Urinary bladder (tissue), 4 donors: Measurements from ENCODE around the gene SLC28A1. TPM values are rescaled to one million over a fixed set of nuclear protein-coding genes. Genes with fewer than 3 reads are reported as not detected.
A peak's percentile ranks its signal among the peaks of the same experiment; 100 is the strongest.
"Not testable (repeated sequence)": the region's sequence is repeated elsewhere in the genome, so short reads cannot be mapped to it uniquely, and the experiment has no call there.

Source experiments
- DNase-seq: peaks from one replicate; pipeline ENCODE4 v3.0.0-alpha.2; 2015; ENCODE audit errors: extremely low spot score
- H3K27ac ChIP-seq: one replicate; pipeline ENCODE4 v1.5.1; 2013; ENCODE audit warnings: low read depth, mild to moderate bottlenecking, moderate library complexity
- H3K36me3 ChIP-seq: one replicate; pipeline ENCODE4 v1.6.1; 2013; ENCODE audit warnings: mild to moderate bottlenecking, moderate library complexity; ENCODE audit not compliant: insufficient read depth
- H3K4me1 ChIP-seq: one replicate; pipeline ENCODE4 v1.6.1; 2013; ENCODE audit warnings: mild to moderate bottlenecking, moderate library complexity; ENCODE audit not compliant: insufficient read depth
- H3K4me3 ChIP-seq: one replicate; pipeline ENCODE4 v1.5.1; 2013; ENCODE audit warnings: low read depth, low read length
- WGBS: extraction: QIAGEN DNeasy Blood & Tissue Kit; methylation state at CpG from one replicate; pipeline ENCODE4 v1.1.7; 2013; 5-methylcytosine and 5-hydroxymethylcytosine counted together
- polyA plus RNA-seq: library from polyadenylated mRNA; stranded (reverse); fragments of 200-250 nt; gene quantifications from one replicate; pipeline ENCODE4 v1.2.3, GENCODE V29; 2013
- total RNA-seq: library from RNA; depleted of rRNA; stranded (reverse); fragments of >200 nt; gene quantifications from one replicate; pipeline ENCODE4 v1.2.3, GENCODE V29; 2014
- donor health status: healthy with polysubstance abuse.
- donor health status: healthy.

The SLC28A1 gene
- total and polyA plus RNA-seq, 2 donors, result 0.04 to 0.11 TPM

DNA sequence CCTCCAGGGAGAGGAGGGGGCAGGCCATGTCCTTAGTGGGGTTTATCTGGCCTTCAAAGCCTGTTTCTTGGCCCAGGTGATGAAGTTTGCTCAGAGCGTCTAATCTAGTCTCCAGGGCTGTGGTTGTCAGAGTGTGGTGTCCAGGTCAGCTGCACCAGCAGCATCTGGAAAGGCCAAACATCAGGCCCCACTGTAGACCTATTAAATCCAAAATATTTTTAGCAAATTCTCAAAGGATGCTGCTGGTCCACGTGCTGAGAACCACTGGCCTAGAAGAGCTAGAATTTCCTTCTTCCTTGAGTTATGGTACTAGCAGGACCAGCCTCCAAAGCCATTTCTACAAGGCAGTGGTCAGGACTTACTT is 28.9 kb downstream of the SLC28A1 start:
- no peak overlapping the region for H3K4me3 ChIP-seq
- H3K36me3 ChIP-seq, result no peaks in the 10 kb centered on the region
- peak overlapping the region; percentile 27 for H3K27ac ChIP-seq
- 50% methylated on average over 2 of the region's 2 CpGs for WGBS
- no peak for DNase-seq
- no peaks in the 10 kb centered on the region for H3K4me1 ChIP-seq

DNA sequence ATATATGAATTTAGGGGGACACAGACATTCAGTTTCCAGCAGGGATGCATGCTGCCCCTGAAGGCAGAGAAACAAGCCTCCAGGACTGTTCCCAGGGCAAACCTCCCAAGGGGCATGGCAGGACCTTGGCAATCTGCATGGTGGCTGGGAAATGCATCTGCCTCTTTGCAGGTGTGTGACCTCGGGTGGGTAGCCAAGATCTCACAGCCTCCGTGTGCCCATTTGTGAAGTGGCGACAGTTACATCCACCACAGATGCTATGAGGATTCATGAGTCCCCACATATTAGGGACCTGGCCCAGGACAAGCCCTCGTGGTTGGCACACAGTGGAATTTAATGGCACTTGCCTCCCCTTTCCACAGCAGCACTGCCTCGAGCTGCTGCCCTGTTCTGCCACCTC is 29.9 kb downstream of the SLC28A1 start:
- H3K36me3 ChIP-seq, result no peaks in the 10 kb centered on the region
- no peaks in the 10 kb centered on the region for H3K4me1 ChIP-seq
- DNase-seq, result no peak
- H3K4me3 ChIP-seq, result no peak overlapping the region
- H3K27ac ChIP-seq, result peak overlapping the region; percentile 13
- WGBS, result 91% methylated on average over 5 of the region's 5 CpGs

DNA sequence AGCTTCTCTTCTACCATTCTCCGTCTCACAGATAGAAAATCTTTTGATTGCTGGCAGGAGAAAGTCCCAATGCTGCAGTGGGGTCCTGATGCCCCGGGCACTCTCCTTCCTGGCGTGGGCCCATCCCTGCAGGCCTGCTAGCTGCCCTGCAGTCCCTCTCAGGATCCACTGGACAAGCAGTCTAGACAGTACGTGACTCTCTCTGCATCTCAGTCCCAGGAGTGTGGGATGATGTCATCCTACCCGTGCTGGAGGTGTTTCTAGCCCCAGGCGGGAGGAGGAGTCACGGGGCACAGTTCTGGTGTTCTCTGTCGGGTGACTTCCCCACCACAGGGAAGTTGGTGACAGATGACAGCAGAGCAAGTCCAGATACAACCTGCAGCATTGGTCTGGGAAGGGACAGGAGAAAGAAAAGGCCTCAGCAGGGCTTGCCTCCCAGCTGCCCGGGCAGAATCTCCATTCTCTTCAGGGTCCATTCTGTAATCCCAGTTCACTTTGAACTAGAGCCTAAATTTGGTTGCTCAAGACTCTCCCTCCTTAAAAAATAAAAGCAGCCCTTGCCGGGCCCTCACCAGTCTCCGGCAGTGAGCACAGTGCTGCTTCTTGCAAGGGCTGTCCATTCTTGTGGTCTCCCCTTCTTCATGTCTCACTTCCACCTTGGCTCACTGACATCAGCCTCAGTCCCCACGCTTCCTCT is 30.6 kb downstream of the SLC28A1 start:
- DNase-seq, result peak; percentile 86
- WGBS, result 59% methylated on average over 12 of the region's 12 CpGs

DNA sequence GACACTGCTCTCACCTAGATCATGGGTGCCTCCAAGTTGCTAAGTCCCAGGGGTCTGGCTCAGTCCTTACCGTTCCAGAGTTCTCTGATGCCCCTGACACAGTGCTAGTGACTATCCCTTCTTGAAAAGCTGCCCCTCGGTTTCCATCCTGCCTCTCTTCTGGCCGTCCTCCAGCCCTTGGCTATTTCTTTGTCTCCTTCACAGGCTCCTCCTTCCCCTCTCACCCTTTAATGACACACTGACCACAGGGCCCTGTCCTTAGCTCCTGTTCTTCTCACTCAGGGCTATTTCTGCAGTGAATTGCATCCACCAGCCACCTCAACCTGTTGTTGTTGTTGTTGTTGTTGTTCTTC is 31.1 kb downstream of the SLC28A1 start:
- H3K4me1 ChIP-seq, result no peaks in the 10 kb centered on the region
- WGBS, result 73% methylated on average over 3 of the region's 3 CpGs

More for the DNA sequence above, 30.6 kb downstream of the SLC28A1 start:
- Histone ChIP-seq H3K36me3 (no peaks in the 10 kb centered on the region), H3K4me3 (no peak overlapping the region), H3K4me1 (no peaks in the 10 kb centered on the region), H3K27ac (peak overlapping the region; percentile 63)

DNA sequence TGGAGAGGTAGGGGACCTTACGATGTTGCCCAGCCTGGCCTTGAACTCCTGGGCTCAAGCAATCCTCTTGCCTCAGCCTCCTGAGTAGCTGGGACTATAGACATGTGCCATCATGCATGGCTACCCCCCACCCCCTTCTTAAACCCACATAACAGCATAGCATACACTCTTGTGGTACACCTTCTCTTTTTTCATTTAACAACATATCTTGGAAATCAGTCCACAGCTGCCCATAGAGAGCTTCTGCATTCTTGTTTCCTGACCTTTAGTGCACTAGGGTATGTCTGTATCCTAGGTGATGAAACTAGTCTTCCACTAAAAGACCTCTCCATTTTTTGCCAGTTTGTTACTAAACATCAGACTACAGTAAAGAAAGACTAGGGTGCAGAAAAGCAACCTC is 33.0 kb downstream of the SLC28A1 start:
- WGBS, result 91% methylated on average over 1 of the region's 1 CpG
- DNase-seq, result no peak
- H3K4me3 ChIP-seq, result no peak overlapping the region
- H3K4me1 ChIP-seq, result no peaks in the 10 kb centered on the region
- no peak overlapping the region for H3K27ac ChIP-seq
- H3K36me3 ChIP-seq, result no peaks in the 10 kb centered on the region

More for the DNA sequence above, 31.1 kb downstream of the SLC28A1 start:
- no peaks in the 10 kb centered on the region for H3K36me3 ChIP-seq
- no peak for DNase-seq
- no peak overlapping the region for H3K4me3 ChIP-seq
- peak overlapping the region; percentile 63 for H3K27ac ChIP-seq

DNA sequence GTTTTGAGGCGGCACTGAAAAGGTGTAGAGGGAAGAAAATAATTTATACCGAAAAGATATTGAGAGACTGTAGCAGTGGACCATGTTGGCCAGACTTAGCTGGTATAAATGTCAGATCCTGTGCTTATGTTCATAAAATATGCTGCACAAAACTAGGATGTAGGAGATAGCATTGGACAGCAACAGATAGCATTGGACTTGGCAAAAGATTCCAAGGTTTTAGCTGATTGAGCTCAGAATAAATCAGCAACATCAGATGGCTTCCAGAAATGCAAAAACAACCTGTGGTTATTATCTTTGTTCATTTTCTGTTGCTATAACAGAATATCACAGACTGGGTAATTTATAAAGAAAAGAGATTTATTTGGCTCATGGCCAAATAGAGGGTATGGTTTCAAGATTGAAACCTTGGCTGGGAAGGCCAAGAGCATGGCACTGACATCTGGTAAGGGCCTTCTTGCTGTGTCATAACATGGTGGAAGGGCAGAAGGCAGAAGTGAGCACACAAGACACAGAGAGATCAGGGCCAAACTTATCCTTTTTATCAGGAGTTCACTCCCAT is 34.7 kb downstream of the SLC28A1 start:
- H3K27ac ChIP-seq, result no peak overlapping the region
- WGBS, result 80% methylated on average over 2 of the region's 2 CpGs
- no peak overlapping the region for H3K4me3 ChIP-seq
- DNase-seq, result no peak
- no peaks in the 10 kb centered on the region for H3K36me3 ChIP-seq
- H3K4me1 ChIP-seq, result no peaks in the 10 kb centered on the region

DNA sequence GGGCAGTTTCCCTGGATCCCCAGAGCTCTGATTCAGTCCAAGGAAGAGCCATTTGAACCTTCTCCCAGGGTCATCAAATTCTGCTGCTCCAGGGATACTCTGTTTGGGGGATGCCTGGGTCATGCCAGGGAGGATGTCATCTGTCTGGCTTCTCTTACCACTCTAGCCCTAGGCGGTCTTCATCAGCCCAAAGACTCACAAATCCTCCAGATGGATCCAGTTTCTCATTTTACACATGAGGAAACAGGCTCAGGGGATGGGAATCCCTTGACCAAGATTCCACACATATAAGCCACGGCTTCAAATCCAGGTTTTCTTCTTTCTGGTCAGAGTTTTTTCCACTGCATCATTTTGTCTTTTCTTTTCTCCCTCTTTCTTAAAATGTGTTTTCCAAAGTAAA is 36.7 kb downstream of the SLC28A1 start:
- 74% methylated on average over 2 of the region's 2 CpGs for WGBS
- Histone ChIP-seq H3K27ac (no peak overlapping the region), H3K36me3 (no peaks in the 10 kb centered on the region), H3K4me1 (no peaks in the 10 kb centered on the region), H3K4me3 (no peak overlapping the region)
- DNase-seq, result no peak

DNA sequence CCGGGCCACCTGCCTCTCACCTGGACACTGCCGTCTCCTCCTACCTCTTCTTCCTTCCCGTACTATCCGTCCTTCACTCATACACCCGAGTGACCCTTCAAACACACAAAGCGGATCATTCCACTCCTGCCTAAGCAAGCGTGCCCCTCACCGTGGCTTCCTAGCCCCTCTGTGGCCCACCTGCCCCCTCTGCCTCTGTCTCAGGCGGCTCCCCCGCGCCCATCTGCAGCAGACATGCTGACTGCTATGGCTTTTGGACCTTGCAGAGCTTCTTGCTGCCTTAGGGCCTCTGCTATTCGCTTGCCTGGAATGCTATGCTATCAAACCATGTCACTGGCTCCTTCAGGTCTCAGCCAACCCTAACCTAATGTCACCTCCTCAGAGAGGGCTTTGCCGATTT is 38.1 kb downstream of the SLC28A1 start:
- no peaks in the 10 kb centered on the region for H3K4me1 ChIP-seq
- no peak overlapping the region for H3K27ac ChIP-seq
- DNase-seq, result no peak
- H3K4me3 ChIP-seq, result no peak overlapping the region
- 95% methylated on average over 13 of the region's 13 CpGs for WGBS
- H3K36me3 ChIP-seq, result no peaks in the 10 kb centered on the region

DNA sequence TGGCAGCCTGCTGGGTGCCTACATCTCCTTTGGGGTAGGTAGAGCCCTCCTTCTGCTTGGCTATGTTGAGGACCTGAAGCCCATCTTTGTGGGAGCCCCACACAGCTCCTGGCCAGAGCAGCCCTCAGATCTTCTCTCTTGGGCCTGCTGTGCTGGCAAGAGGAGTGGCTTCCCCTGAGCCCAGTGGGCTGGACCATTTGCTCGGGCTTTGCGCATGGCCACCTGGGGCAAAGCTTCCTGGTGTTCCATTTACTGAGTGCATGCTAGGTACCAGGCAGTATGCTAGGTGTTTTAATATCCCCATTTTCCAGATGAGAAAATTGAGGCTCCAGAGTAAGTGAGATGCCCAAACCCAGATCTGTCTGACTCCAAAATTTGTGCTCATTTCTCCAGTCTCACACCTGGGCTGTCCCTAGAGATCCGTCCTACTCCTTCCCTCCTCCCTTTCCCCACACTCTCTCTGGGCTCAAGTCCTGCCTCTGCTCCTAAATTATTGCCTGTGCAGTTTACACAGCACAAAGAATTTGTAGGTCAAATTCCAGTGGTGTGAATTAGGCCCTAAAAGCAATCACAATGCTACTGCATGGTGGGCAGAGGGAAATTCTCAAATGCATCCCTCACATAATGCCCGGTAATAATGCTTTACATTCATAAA is 39.7 kb downstream of the SLC28A1 start:
- WGBS, result 82% methylated on average over 4 of the region's 4 CpGs
- Histone ChIP-seq H3K4me1 (no peaks in the 10 kb centered on the region), H3K27ac (no peak overlapping the region), H3K36me3 (no peaks in the 10 kb centered on the region), H3K4me3 (no peak overlapping the region)
- DNase-seq, result no peak

DNA sequence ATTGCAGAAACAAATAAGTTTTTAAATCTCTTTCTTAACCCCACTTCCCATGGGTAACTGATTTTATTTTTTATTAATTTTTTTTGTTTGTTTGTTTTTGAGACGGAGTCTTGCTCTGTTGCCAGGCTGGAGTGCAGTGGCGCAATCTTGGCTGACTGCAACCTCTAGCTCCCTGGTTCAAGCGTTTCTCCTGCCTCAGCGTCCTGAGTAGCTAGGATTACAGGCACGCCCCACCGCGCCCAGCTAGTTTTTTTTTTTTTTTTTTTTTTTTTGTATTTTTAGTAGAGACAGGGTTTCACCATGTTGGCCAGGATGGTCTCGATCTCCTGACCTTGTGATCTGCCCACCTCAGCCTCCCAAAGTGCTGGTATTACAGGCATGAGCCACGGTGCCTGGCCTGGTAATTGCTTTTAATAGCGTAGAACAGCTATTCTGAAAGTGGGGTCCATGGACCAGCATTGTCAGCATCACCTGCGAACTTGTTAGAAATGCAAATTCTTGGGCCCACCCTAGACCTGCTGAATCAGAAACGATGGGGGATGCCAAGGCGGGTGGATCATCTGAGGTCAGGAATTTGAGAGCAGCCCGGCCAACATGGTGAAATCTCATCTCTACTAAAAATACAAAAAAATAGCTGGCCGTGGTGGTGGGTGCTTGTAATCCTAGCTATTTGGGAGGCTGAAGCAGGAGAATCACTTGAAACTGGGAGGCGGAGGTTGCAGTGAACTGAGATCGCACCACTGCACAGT is 40.5 kb downstream of the SLC28A1 start:
- not testable (repeated sequence) for H3K4me3 ChIP-seq, H3K4me1 ChIP-seq, DNase-seq, H3K27ac ChIP-seq, H3K36me3 ChIP-seq
- WGBS, result 83% methylated on average over 17 of the region's 17 CpGs

DNA sequence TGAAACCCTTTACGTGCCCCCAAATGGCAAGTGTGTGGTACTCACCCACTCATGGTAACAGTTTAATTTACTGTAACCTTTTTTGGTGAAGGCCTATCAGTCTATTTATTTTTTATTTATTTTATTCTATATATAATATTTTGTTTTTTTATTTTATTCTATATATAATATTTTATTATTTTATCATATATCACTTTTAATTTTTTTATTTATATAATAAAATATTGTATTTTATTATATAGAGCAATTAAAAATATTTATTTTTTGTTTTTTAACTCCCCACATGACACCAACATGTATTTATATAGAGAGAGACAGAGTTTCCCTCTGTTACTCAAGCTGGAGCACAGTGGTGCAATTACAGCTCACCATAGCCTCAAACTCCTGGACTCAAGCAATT is 41.4 kb downstream of the SLC28A1 start:
- H3K4me1 ChIP-seq, result no peaks in the 10 kb centered on the region
- no peaks in the 10 kb centered on the region for H3K36me3 ChIP-seq
- no peak for DNase-seq
- H3K4me3 ChIP-seq, result no peak overlapping the region
- WGBS, result 99% methylated on average over 1 of the region's 1 CpG
- no peak overlapping the region for H3K27ac ChIP-seq

DNA sequence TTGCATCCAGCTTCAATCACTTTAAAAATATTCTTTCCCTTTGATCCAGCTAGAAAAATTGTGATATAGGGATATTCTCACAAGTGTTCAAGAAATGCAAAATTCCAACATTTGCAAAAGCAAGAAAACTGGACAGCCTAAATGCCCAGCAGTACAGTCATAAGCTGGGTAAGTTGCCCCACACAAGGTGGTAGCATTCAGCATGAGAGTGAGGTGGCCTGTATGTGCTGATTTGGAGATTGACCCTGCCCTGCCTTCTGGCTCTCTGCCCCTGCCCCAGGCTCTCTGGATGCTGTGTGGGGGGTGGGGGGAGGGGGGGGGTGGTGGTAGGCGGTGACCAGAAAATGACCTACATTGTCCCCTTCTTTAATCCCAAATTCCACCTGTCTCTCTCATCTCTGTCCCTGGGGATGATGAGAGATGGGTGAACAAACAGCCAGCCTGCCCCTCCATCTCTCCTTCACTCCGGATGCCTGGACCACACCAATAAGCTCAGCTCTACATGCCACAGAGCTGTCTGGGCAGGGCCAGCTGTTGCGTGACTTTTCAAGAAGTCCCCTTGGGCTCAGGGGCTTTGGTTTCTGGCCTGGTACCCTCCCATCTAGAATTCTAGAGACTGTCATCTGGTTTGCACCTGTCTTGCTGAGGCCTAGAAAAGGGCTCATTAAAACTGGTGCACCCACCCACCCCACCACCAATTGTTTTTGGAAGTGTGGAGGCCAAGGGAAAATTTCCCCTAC is 42.2 kb downstream of the SLC28A1 start:
- 87% methylated on average over 3 of the region's 3 CpGs for WGBS
- no peak overlapping the region for H3K4me3 ChIP-seq
- no peaks in the 10 kb centered on the region for H3K36me3 ChIP-seq
- no peak for DNase-seq
- H3K27ac ChIP-seq, result no peak overlapping the region
- no peaks in the 10 kb centered on the region for H3K4me1 ChIP-seq

DNA sequence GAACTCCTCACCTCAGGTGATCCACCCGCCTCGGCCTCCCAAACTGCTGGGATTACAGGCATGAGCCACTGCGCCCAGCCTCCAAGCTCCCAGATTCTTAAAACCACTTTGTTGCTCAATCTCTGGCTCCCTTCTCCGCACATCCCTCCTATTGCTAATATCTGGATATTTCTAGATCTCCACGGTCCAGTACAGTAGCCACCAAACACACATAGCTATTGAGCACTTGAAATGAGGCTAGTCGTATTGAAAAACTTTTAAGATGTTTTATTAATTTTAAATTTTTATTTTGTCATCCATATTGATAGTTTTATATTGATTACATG is 44.3 kb downstream of the SLC28A1 start:
- 75% methylated on average over 6 of the region's 6 CpGs for WGBS
- Histone ChIP-seq H3K4me3 (no peak overlapping the region), H3K27ac (no peak overlapping the region), H3K4me1 (no peaks in the 10 kb centered on the region), H3K36me3 (no peaks in the 10 kb centered on the region)
- DNase-seq, result no peak
